Measurements from ENCODE around the gene KRTAP12-2. TPM values are rescaled to one million over a fixed set of nuclear protein-coding genes. Genes with fewer than 3 reads are reported as not detected.

The KRTAP12-2 gene
- polyA plus RNA-seq, 1 donor: not detected

GRCh38 chr21:44626673-44627143 is 40.0 kb downstream of the KRTAP12-2 start, which contains the start of gene KRTAP10-9:
KRTAP10-9 (plus strand) TSS chr21:44627093; CDS start chr21:44627172, 79 bp downstream.
- DNase-seq: no peak

- DNase-seq: no peak
These were observed 40.5 kb downstream of the KRTAP12-2 start for GRCh38 chr21:44626262-44626661.

- no peak for DNase-seq
These were observed 41.0 kb downstream of the KRTAP12-2 start for GRCh38 chr21:44625756-44626155.

- DNase-seq: no peak
These were observed 43.2 kb downstream of the KRTAP12-2 start for GRCh38 chr21:44623575-44623974.

- no peak for DNase-seq
These were observed 46.8 kb downstream of the KRTAP12-2 start for GRCh38 chr21:44619886-44620285.

- DNase-seq: no peak
These were observed 47.8 kb downstream of the KRTAP12-2 start for GRCh38 chr21:44618909-44619308.

GRCh38 chr21:44618504-44618903 is 48.2 kb downstream of the KRTAP12-2 start:
- DNase-seq: no peak

- DNase-seq: no peak
These were observed 49.6 kb downstream of the KRTAP12-2 start for GRCh38 chr21:44617071-44617501.

GRCh38 chr21:44616591-44616926 is 50.2 kb downstream of the KRTAP12-2 start:
- DNase-seq: no peak

Other genes with a start within 250 kb of the KRTAP12-2 start
- gene LRRC3, start 211.4 kb downstream of the KRTAP12-2 start, polyA plus RNA-seq (ENCODE audit: insufficient read length): 4.6 TPM
- gene KRTAP10-1, start 126.7 kb downstream of the KRTAP12-2 start, polyA plus RNA-seq (ENCODE audit: insufficient read length): not detected
- not detected for gene KRTAP10-2, start 115.4 kb downstream of the KRTAP12-2 start, polyA plus RNA-seq (ENCODE audit: insufficient read length)
- not detected for gene KRTAP10-3, start 108.1 kb downstream of the KRTAP12-2 start, polyA plus RNA-seq (ENCODE audit: insufficient read length)
- gene KRTAP10-4, start 93.2 kb downstream of the KRTAP12-2 start, polyA plus RNA-seq (ENCODE audit: insufficient read length): not detected
- not detected for gene KRTAP10-5, start 86.3 kb downstream of the KRTAP12-2 start, polyA plus RNA-seq (ENCODE audit: insufficient read length)
- gene KRTAP10-6, start 74.4 kb downstream of the KRTAP12-2 start, polyA plus RNA-seq (ENCODE audit: insufficient read length): not detected
- gene KRTAP10-7, start 66.3 kb downstream of the KRTAP12-2 start, polyA plus RNA-seq (ENCODE audit: insufficient read length): not detected
- not detected for gene KRTAP10-8, start 54.8 kb downstream of the KRTAP12-2 start, polyA plus RNA-seq (ENCODE audit: insufficient read length)
- gene KRTAP10-9, start 39.8 kb downstream of the KRTAP12-2 start, polyA plus RNA-seq (ENCODE audit: insufficient read length): not detected
- not detected for gene KRTAP10-10, start 29.6 kb downstream of the KRTAP12-2 start, polyA plus RNA-seq (ENCODE audit: insufficient read length)
- not detected for gene KRTAP10-11, start 20.5 kb downstream of the KRTAP12-2 start, polyA plus RNA-seq (ENCODE audit: insufficient read length)
- not detected for gene KRTAP12-4, start 12.3 kb downstream of the KRTAP12-2 start, polyA plus RNA-seq (ENCODE audit: insufficient read length)
- not detected for gene KRTAP12-3, start 9.0 kb downstream of the KRTAP12-2 start, polyA plus RNA-seq (ENCODE audit: insufficient read length)
- gene KRTAP12-1, start 15.2 kb upstream of the KRTAP12-2 start, polyA plus RNA-seq (ENCODE audit: insufficient read length): not detected
- not detected for gene KRTAP10-12, start 30.2 kb upstream of the KRTAP12-2 start, polyA plus RNA-seq (ENCODE audit: insufficient read length)
- gene TSPEAR, start 44.6 kb upstream of the KRTAP12-2 start, polyA plus RNA-seq (ENCODE audit: insufficient read length): 0.96 TPM
- gene UBE2G2, start 134.9 kb upstream of the KRTAP12-2 start, polyA plus RNA-seq (ENCODE audit: insufficient read length): 140 TPM
- gene SUMO3, start 151.1 kb upstream of the KRTAP12-2 start, polyA plus RNA-seq (ENCODE audit: insufficient read length): 113 TPM
- 298 TPM for gene PTTG1IP, start 206.8 kb upstream of the KRTAP12-2 start, polyA plus RNA-seq (ENCODE audit: insufficient read length)

Data from left kidney (tissue), 2 donors.